HG02798 (cell line): ENCODE results near the gene MYL12B.

Source experiments
- ATAC-seq: cut with Tn5 transposase; IDR thresholded peaks from one replicate; pipeline ENCODE4 v1.9.1; 2021; ENCODE audit warnings: mild to moderate bottlenecking; ENCODE audit not compliant: unreplicated experiment, poor library complexity

Gene MYL12B

GRCh38 chr18:3234457-3234856 lies 27.5 kb upstream of the MYL12B start:
- ATAC-seq, result no peak

- no peak for ATAC-seq
Measured at GRCh38 chr18:3235846-3236245, 26.1 kb upstream of the MYL12B start.

GRCh38 chr18:3236470-3236869 lies 25.5 kb upstream of the MYL12B start:
- ATAC-seq, result no peak

GRCh38 chr18:3238742-3239141 lies 23.2 kb upstream of the MYL12B start:
- ATAC-seq, result no peak

GRCh38 chr18:3245185-3245564 lies 16.8 kb upstream of the MYL12B start:
- ATAC-seq, result no peak

- ATAC-seq, result peak; percentile 48
Measured at GRCh38 chr18:3245853-3246634, 15.9 kb upstream of the MYL12B start.

- no peak for ATAC-seq
Measured at GRCh38 chr18:3246635-3247239, 15.2 kb upstream of the MYL12B start.

GRCh38 chr18:3247240-3248061 lies 14.5 kb upstream of the MYL12B start, which contains the start of gene MYL12A:
Gene MYL12A, plus strand, starts transcription at chr18:3247801. Its CDS starts 5,447 bp downstream, at chr18:3253248.
- ATAC-seq, result peak; percentile 84

GRCh38 chr18:3248062-3248657 lies 13.8 kb upstream of the MYL12B start:
- no peak for ATAC-seq

GRCh38 chr18:3248658-3249359 lies 13.1 kb upstream of the MYL12B start:
- no peak for ATAC-seq

- no peak for ATAC-seq
Measured at GRCh38 chr18:3250237-3251107, 11.5 kb upstream of the MYL12B start.

- no peak for ATAC-seq
Measured at GRCh38 chr18:3251249-3251962, 10.5 kb upstream of the MYL12B start.

- no peak for ATAC-seq
Measured at GRCh38 chr18:3251963-3252277, 10.0 kb upstream of the MYL12B start.

GRCh38 chr18:3252843-3253242 lies 9.1 kb upstream of the MYL12B start:
- no peak for ATAC-seq

GRCh38 chr18:3254725-3255124 lies 7.2 kb upstream of the MYL12B start:
- ATAC-seq, result no peak

GRCh38 chr18:3255611-3256165 lies 6.2 kb upstream of the MYL12B start:
- ATAC-seq, result no peak

GRCh38 chr18:3256693-3257626 lies 5.0 kb upstream of the MYL12B start:
- no peak for ATAC-seq
